ENCODE data around the gene HSP90AB1.

Gene HSP90AB1

DNA sequence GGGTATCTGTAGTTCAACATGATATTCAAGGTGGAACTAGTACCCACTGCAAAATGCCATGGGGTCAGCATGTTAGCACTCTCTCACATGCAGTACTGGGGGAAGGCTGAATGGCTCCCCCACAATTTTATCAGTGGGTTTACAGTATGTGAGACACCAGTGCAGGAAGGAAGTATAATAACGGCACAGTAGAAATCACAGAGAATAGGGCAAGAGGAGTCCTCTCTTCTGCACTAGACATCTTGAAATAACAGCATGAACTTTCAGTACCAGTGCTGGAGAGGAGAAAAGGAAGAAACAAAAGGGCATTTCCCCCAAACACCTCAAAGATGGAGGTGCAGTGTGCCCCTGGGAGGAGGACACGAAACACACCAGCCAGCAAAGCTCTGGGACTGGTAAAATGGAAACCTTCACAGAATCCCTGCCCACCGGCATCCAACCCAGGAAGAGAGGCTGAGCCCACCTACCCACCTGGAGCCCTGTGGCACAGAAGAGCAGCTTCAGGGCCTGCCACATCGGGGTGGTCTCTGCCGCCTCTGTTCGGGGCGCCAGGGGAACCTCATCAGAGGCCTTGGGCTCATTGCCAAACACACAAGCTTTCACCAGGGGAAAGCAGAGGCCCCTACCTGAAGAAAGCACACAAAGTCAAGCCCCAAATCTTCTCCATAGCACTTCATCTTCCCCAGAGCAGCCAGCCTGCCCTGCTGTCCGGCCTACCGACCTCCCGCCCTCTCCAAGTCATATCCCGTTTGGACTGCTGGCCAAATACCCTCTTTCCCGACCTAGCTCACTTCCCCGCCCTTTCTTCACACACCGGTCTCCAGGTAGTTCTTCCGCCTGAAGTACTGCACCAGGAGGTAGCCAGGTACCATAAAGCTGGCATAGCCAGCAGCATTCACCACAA lies 9.2 kb downstream of the HSP90AB1 start:
- peak; percentile 57 for DNase-seq (ENCODE audit: low read depth)

DNA sequence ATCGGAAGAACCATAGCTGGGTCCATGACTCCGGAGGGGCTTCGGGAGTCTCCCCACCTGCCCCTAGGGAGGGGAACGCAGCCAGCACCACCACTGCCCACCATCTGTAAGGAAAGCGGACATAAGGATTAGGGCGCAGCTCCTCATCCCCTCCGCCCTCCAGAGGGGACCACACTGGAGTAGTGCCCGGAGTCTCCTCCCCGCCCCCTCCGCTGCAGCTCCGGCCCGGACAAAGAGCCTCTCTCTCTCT lies 9.8 kb downstream of the HSP90AB1 start:
- DNase-seq (ENCODE audit: low read depth) = no peak

DNA sequence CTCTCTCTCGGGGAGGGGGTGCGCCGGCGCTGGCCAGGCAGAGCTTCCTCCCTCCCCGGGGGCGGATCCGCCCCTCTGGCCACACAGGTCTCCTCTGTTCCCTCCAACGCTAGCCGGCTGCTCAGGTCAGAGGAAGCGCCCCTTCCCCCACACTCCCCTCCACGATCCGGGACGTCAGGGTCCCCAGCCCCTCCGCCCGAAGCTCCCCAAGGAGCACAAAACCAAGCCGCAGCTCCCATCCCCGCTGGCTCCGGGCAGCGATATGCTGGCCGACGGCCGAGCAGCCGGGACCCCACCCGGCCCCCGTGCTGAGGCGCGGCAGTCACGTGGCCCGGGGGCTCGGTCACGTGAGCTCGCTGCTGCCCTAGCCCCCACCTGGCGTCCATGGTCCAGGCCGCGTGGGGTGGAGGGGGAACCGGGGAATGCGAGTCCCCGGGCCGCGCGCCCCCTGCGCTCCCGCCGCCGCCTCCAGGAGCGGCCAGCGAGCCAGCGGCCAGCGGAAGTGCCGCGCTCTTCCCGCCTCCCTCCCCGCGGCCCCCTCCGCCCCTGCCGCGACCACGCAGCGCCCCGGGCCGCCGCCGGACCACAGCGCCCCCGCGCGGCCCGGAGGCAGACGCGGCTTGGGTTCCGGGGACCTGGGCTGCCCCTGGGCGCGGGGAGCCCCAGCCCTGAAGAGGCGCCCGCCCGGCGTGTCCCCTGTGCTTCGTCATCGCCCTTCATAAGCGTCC lies 10.3 kb downstream of the HSP90AB1 start, which contains the start of gene SLC35B2:
Gene SLC35B2 (minus strand): TSS at position 504 of the 728 bp plus-strand sequence. CDS start 118 bp downstream, at position 386.
- peak; percentile 81 for DNase-seq (ENCODE audit: low read depth)

DNA sequence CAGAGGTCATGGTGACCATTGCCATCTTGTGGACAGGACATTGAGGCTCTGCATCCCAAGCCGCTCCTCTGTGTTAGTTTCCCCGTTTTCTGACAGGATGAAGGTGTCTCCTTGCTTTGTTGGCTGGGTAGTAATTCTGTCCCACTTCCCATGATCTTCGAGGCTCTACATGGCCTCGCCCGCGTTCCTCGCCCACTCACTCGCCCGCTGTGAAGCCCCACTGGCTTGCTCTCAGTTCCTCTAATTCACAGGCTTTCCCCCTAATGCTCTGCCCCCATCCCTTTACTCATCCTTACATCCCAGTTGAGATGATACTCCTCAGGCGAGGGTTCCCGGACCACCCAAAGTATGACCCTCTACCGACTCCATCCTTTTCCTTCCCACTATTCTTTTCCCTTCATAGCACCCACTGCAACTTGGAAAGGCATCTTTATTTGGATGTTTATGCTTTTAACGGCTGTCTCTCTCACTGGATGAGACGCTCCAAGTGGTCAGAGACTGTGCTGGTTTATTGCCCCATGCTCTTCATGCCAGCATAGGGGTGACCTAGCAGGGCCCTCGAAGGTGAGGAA lies 10.9 kb downstream of the HSP90AB1 start:
- DNase-seq (ENCODE audit: low read depth) = no peak

DNA sequence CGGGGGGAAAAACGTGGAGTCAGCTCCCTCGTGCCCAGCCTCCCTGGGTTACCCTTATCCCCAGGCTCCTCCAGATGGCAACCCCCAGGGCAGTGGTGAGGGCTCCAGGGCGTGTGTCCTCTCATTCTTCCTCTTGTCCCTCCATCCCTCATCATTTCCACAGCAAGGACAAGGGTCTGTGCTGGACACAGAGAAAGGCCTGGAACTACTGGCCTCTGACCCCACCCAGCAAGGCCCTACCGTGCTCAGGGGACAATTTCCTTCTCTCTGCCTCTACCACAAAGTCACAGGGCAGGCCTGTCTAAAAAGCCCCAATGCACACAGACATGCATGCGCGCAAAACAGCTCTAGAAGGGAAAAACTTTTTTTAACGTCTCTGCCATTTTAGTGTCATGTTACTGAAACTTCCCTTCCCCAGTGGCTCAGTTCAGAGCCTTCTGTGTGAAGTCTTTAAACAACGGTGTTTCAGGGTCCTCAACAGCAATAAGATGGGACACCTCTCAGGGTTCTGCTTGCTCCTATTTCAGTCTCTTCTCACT lies 11.5 kb downstream of the HSP90AB1 start:
- no peak for DNase-seq (ENCODE audit: low read depth)

DNA sequence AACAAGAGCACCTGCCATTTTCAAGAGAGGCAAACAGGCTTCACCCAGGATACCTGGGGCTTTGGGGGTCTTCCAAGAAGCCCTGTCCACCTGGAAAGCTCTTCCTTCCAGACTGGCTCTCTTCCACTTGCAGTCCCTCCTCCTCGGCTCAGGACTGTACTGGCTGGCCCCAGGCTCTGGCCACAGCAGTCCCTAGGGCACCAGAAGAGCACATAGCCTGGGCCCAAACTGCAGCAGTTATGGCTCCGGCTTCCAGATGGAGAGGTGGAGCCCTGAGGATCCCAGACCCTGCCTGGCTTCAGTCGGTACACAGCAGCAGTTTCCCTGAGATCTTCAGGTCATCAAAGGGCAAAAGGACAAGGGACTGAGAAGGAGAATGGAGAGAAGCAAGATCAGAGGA lies 12.0 kb downstream of the HSP90AB1 start:
- DNase-seq (ENCODE audit: low read depth) = no peak

DNA sequence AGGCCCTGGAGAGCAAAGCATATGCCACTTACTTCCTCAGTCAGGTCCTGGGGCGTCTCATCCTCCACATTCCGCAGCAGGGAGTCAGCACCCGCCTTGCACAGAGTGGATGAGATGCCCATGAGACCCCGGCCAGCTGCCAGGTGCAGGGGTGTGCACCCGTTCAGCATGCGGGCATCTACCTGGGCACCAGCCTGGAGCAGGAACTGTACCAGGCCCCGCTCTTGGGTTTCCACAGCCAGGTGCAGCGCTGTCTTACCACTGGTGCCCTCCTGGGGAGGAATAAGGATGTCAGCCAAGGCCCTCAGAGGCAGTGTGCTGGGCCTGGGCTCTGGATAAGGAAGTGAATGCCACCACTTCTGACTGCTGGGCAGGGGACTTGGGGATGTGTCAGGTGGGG lies 13.1 kb downstream of the HSP90AB1 start:
- no peak for DNase-seq (ENCODE audit: low read depth)

DNA sequence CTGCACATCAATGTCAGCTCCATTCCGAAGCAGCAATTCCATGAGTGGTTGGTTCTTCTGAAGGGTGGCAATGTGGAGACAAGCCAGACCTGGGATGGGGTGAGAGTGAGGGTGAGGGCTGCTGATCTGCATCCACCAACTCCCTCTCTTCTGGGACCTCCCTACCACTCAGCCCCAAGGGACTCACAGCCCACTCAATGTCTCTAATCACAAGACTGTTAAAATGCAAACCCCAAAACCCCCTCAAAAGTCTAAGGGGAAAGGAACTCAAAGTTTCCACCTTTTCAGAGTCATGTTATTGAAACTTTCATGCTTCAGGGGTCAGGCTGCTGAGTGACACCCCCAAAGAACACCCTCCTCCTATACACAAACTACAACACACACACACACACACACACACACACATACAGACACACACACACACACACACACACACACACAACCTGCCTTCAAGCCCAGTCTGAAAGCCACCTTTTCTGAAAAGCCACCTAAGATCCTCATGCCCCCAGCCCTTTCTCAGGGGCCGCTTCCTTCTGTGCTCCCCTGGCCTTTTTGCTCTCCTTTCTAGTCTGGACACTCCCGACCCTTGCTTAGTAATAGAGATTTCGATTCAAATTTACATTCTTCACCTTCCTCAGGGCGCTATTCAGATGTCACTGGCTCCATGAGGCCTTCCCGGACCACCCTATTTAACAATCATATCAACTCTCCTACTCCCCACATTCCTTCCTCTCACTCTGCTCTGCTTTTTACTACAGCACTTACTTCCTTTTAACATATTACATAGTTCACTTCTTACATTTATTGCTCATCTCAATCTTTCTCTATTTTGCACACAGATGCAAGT lies 13.8 kb downstream of the HSP90AB1 start:
- no peak for DNase-seq (ENCODE audit: low read depth)

DNA sequence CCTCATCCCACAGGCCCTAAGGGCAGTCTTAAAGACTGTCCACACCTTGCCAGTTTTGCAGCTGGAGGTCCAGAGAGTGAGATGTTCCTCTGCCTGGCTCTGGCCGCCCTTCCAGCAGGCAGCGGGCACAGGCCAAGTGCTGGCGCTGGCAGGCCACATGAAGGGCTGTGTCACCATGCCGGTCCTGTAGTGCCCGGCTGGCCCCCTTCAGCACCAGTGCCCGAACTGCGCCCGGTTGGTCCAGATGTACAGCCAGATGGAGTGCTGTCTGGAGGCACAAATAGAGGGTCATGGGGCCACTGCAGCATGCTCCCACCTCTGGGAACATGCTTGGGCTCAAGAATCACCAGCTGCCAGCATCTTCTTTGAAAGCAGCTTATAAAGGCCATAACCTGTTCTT lies 14.7 kb downstream of the HSP90AB1 start:
- no peak for DNase-seq (ENCODE audit: low read depth)

DNA sequence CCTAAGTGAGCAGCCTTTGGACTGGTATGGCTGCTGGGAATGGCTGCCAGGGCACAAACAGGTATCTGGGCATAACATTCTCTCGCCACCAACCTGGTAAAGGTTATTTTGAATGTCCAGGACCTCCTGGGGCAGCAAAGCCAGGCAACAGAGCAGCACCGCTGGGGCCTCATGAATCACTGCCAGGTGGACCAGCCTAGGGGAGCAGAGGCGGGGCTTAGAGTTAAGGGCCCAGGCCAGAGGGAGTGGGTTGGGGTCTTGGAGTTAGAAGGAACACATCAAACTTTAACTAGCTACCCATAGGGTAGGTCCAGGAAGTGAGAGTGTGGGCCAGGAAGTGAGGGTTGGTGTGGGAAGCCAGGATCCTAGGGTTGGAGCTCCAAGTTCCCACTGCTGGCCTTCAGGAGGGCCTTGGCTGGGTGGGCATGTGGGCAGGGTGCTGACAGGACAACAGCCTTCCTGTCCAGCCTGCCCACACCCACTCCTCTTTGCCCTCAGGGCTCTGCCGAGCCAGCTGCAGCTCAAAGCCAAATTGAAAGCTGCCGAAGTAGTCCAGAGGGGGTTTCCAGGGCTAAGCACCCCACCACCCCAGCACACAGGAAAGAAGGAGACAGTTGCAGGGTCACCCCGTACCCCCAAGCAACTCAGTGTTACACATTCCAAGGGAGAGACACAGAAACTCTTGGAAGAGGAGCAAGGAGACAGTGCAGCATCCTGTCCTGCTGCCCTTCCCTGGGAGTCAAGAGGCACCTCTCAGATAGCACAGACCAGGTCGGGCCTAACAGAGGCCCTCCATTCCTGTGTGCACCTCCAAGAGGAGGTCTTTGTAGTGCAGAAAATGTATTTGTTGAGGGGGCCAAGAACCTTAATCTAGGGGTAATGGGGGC lies 15.8 kb downstream of the HSP90AB1 start:
- no peak for DNase-seq (ENCODE audit: low read depth)

DNA sequence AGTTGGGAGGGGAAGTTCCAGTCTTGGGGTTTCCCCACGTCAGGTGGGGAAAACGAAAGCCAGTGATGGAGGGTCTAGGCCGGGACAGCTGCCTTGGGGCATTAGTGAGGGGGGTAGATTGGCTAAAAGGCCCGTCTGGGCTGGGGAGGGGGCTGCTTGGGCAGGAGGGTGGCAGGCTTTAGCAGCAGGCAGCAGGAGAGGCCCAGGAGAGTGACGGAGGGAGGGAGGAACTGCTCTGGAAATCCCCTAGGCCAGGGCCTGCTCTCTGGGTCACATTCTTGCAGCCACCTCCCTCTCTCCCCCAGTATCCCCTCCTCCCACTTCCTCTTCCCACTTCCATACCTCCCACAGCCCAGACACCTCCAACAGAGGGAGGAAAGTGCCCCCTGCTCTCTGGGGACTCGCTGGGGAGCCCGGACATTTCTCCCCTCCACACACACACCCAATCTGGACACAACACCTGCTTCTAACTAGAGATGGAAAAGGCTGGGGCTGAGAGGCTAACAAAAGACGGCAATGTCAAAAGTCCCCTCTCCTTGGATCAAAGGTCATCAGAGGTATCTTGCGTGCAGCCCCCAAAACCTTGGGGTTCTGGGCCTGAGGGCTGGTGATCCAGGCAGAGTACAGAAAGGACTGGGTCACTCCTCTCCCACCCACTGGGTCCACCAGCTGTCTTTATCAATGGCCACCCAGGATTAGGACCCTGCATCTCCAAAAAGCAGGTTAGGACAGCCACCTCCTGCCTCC lies 16.6 kb downstream of the HSP90AB1 start:
- peak; percentile 68 for DNase-seq (ENCODE audit: low read depth)

DNA sequence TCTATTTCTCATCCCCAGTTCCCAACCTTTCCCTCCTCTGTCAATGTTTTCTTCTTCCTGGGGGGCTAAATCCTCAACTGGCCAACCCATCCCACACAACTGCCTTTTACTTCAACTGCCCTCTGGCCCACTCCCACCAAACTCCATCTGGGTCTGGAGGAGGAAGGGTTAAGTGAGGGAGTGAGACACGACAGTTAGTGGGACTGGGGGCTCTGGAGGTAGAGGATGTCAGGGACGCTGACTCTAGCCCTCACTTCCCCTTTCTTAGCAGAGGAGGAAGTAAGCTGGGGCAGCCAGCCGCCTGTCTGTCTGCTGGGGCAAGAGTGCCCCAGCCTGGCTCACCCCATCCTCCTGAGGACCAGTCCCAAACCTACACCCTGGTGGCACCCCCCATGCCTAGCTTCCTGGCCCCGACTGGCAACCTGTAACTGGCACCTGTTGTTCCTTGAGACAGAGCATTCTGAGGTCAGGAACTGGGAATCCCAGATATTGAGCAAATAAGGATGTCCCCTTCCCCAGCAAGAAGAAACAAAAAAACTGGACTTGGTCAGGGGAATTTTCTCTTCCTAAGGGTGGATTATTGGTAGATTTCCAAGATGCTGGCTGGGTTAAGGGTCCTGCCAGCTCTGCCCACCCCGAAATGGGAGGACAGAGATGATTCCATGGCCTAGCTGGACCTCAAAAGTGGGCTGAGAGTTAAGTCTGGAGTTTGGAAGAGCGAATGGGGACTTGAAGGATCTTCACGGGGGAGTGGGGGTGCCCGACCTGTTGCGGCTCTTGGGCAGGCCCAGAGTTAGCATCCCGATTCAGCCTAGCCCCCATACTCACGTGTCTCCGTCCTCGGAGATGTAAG lies 17.5 kb downstream of the HSP90AB1 start:
- DNase-seq (ENCODE audit: low read depth) = peak; percentile 46

DNA sequence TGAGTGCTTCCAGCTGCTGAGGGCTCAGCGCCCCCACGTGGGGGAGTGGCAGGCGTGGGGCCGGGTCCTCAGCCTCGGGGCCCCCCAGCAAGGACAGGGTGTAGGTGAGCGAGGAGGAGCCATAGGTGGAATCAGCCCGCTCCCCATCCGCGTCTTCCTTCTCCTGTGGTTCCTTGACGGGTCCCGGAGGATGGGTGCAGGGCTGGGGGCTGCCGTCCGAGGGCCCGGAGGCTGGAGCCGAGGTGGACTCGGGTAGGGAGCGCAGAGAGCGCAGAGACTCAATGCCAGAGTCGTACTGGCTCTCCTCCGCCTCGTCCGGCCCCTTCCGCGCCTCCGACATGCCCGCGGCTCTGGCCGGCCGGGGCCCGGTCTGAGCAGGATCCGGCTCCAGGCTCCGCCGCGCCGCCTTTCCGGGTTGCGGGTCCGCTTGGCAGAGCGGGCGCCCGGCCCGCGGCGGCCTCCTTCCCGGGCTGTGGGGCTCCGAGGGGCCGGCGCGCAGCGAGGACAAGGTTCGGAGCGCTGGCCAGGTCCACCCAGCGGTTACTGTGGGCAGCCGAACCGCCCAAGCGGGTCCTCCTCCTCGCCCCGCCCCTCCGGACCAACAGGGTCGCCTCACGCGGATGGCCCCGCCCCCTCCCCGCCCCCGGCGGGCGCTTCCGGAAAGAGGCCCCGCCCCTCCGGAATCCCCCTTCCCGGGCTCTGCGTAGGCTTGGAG lies 18.3 kb downstream of the HSP90AB1 start, which contains the start of gene NFKBIE:
Gene NFKBIE (minus strand): TSS at position 545 of the 715 bp plus-strand sequence. CDS start 205 bp downstream, at position 340.
- DNase-seq (ENCODE audit: low read depth) = peak; percentile 96

DNA sequence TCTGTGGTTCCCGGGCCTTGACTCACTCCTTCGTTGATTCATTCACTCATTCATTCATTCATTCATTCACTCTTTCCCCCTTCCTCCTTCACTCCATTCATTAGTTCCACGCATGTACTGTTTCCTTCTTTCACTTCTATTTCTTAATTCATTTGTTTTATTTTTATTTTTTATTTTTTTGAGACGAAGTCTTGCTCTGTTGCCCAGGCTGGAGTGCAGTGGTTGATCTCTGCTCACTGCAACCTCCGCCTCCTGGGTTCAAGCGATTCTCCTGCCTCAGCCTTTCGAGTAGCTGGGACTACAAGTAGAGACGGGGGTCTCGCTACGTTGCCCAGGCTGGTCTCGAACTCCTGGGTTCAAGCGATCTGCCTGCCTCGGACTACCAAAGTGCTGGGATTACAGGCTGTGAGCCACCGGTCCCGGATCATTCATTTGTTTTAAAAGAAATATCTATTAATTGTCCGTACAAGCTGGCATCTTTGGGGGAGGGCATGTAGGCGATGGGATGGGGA lies 18.9 kb downstream of the HSP90AB1 start:
- no peak for DNase-seq (ENCODE audit: low read depth)

DNA sequence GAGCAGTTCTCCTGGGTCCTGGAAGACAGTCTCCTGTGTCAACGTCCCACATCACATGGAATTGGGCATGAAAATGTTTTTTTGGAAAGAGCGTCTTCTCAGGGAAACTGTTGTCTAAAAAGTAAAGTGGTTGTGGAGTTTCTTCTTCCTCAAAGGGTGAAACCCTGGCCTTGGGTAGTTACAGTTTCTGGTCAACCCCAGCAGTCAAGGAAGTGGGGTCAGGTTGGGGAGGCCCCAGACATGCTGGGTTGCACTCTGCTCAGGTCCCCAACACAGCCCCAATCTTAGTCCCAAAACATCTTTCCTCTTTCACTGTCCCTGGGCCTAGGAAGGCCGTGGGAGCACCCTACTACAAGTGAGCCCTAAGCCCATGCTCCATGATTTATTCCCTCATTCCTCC lies 19.4 kb downstream of the HSP90AB1 start:
- no peak for DNase-seq (ENCODE audit: low read depth)

DNA sequence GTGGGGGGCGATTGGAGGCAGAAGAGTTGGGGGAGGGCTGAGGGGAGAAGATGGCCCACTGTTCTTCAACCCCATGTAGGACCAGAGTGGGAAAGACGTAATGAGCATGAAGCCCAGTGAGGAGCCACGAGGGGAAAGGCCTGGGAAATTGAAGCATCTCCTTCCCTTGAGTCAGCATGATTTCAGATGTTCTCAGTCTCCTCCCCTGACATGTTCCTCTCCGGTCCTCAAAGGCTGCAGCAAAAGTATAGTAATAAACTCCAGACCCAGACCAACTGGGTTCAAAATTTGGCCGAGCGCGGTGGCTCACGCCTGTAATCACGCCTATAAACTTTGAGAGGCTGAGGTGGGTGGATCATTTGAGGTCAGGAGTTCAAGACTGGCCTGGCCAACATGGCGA lies 20.4 kb downstream of the HSP90AB1 start:
- DNase-seq (ENCODE audit: low read depth) = no peak

DNA sequence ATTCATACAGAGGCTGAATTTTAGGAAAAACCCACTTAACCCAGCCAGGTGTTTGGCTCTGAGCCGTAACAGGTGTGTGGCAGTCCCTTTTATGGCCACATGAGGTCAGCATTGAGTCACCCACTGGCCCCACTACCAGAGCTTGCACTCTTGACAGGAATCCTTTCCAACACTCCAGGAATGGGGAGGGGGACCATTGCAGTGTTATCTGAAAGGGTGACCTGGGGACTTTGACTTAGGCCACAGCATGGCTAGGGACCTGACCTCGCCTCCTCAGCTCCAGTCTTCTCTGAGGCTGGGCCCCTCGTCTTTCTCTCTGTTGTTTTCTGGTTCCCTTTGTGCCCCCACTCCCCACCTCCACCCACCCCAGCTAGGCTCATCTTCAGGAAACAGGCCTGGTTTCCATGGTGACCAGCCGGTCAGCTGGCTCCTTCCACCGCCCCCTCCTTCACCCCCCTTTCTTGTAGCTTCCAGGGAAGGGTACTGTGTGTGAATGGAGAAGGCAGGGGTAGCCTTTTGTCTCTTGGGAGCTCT lies 21.3 kb downstream of the HSP90AB1 start:
- peak; percentile 58 for DNase-seq (ENCODE audit: low read depth)

Measured in ELR (cell line).